A673 (cell line): ENCODE results near the gene UBXN11. TPM values are rescaled to one million over a fixed set of nuclear protein-coding genes. Genes with fewer than 3 reads are reported as not detected.

Experiments used
- BruUV-seq: library from RNA; stranded (reverse); fragments of 400-500 nt; replicated peaks from 2 replicates; lab custom pipeline; 2021; lab: Mats Ljungman, UMichigan
- CTCF ChIA-PET: fragments of 300-600 bp; sonication (Branson Sonifier 250); formaldehyde crosslinking; loops from one replicate; lab custom pipeline; 2022; ENCODE audit warnings: antibody characterized with exemption; lab: Charles Lee
- POLR2A ChIA-PET: fragments of 300-600 bp; sonication (Branson Sonifier 250); formaldehyde crosslinking; loops from one replicate; lab custom pipeline; 2022; ENCODE audit warnings: antibody characterized with exemption; ENCODE audit not compliant: low non-redundant PET; lab: Charles Lee
- DNase-seq: peaks from one replicate; pipeline ENCODE4 v3.0.0-alpha.2; 2015; ENCODE audit warnings: low spot score
- H3K27ac ChIP-seq: fragments of 200-600 bp; sonication (generic); 2 replicates; pipeline ENCODE4 v1.5.1; 2016; ENCODE audit warnings: mixed run types, low read depth, mild to moderate bottlenecking, mixed read lengths, antibody characterized with exemption, low read length; ENCODE audit not compliant: poor library complexity, severe bottlenecking
- H3K27me3 ChIP-seq: fragments of 200-600 bp; sonication (generic); replicated peaks from 2 replicates; pipeline ENCODE4 v1.6.1; 2017; ENCODE audit warnings: mixed run types, low read depth, mild to moderate bottlenecking, mixed read lengths, antibody characterized with exemption, low read length; ENCODE audit not compliant: insufficient read depth, poor library complexity
- H3K36me3 ChIP-seq: fragments of 200-600 bp; sonication (generic); 2 replicates; pipeline ENCODE4 v1.6.1; 2016; ENCODE audit warnings: mixed run types, mild to moderate bottlenecking, mixed read lengths, antibody characterized with exemption, low read length; ENCODE audit not compliant: insufficient read depth, poor library complexity, severe bottlenecking
- H3K4me1 ChIP-seq: fragments of 200-600 bp; sonication (generic); 2 replicates; pipeline ENCODE4 v1.6.1; 2017; ENCODE audit warnings: mixed run types, mild to moderate bottlenecking, mixed read lengths, antibody characterized with exemption, low read length; ENCODE audit not compliant: insufficient read depth, poor library complexity, severe bottlenecking
- H3K4me3 ChIP-seq: fragments of 200-600 bp; sonication (generic); 2 replicates; pipeline ENCODE4 v1.5.1; 2016; ENCODE audit warnings: low read depth, mixed run types, mild to moderate bottlenecking, mixed read lengths, low read length; ENCODE audit not compliant: poor library complexity, severe bottlenecking
- H3K9me3 ChIP-seq: fragments of 200-600 bp; sonication (generic); 2 replicates; pipeline ENCODE4 v1.6.1; 2016; ENCODE audit warnings: mixed run types, low read depth, mild to moderate bottlenecking, mixed read lengths, antibody characterized with exemption, low read length; ENCODE audit not compliant: poor library complexity, severe bottlenecking
- CTCF ChIP-seq: fragments of 300-800, 200-600 bp; sonication (generic); conservative IDR thresholded peaks from 2 replicates; pipeline ENCODE4 v1.5.1; 2017; ENCODE audit warnings: low read depth, mild to moderate bottlenecking, antibody characterized with exemption, low read length, moderate library complexity, mixed read lengths
- EZH2 ChIP-seq: fragments of 200-600 bp; sonication (generic); IDR thresholded peaks from 2 replicates; pipeline ENCODE4 v1.6.1; 2017; ENCODE audit warnings: borderline replicate concordance, low read depth, mild to moderate bottlenecking, mixed read lengths, antibody characterized with exemption, low read length; ENCODE audit not compliant: poor library complexity, severe bottlenecking
- intact Hi-C: fragments of 100-400 bp; cut with micrococcal nuclease; formaldehyde crosslinking; loops from one replicate; pipeline ENCODE4 v1.10.0; 2022; ENCODE audit not compliant: unreplicated experiment
- total RNA-seq: library from RNA; stranded (reverse); gene quantifications from 2 replicates; pipeline ENCODE4 v1.2.3, GENCODE V29; 2021

UBXN11 gene
- total RNA-seq, 1 experiment from 2014 or later, result 22.1 TPM

- no peak for DNase-seq
- POLR2A ChIA-PET, result no interaction called here
These were observed 45.3 kb upstream of the UBXN11 start for GRCh38 chr1:26351590-26352337.

GRCh38 chr1:26350701-26351589 is 44.5 kb upstream of the UBXN11 start:
- no peak overlapping the region for H3K27ac ChIP-seq
- H3K4me3 ChIP-seq, result no peak overlapping the region
- no peaks in the 10 kb centered on the region for H3K36me3 ChIP-seq
- TF ChIP-seq EZH2 (no peak), CTCF (no peak)
- H3K9me3 ChIP-seq, result no peaks in the 10 kb centered on the region
- CTCF ChIA-PET, result interaction anchor here (0.7 kb wide), 1 partner anchor 66 kb away, joined by 3 read pairs; no protein-coding TSS in a partner anchor
- intact Hi-C loops, result no loop called here
- no peak for DNase-seq
- H3K4me1 ChIP-seq, result no peaks in the 10 kb centered on the region
- H3K27me3 ChIP-seq, result no peaks in the 10 kb centered on the region
- BruUV-seq, result no TSS peak
- POLR2A ChIA-PET, result no interaction called here

More at GRCh38 chr1:26351590-26352337, 45.3 kb upstream of the UBXN11 start:
- no peaks in the 10 kb centered on the region for H3K36me3 ChIP-seq
- TF ChIP-seq EZH2, result no peak
- no peak for TF ChIP-seq CTCF
- intact Hi-C loops, result no loop called here
- no peak overlapping the region for H3K27ac ChIP-seq
- CTCF ChIA-PET, result no interaction called here
- no TSS peak for BruUV-seq
- H3K27me3 ChIP-seq, result no peaks in the 10 kb centered on the region
- no peaks in the 10 kb centered on the region for H3K9me3 ChIP-seq
- no peaks in the 10 kb centered on the region for H3K4me1 ChIP-seq
- no peak overlapping the region for H3K4me3 ChIP-seq

DNA sequence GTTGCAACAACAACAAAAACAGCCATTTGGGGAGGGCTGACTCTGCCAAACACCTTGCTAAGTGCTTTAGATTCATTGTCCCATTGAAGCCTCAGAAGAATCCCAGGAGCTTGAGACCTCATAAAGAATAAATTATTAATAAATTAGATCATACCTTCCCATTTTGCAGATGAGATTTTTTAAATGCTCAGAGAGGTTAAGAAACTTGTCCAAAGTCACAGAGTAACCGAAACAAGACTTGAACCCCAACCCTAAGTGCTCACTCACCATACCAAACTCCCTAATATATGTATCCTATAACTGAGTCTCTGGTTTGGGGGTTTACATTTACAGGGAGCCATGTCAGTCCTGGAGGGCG is 43.9 kb upstream of the UBXN11 start:
- intact Hi-C loops, result no loop called here
- no peak for DNase-seq
- BruUV-seq, result no TSS peak
- H3K36me3 ChIP-seq, result no peaks in the 10 kb centered on the region
- H3K9me3 ChIP-seq, result no peaks in the 10 kb centered on the region
- H3K4me3 ChIP-seq, result no peak overlapping the region
- H3K27ac ChIP-seq, result no peak overlapping the region
- POLR2A ChIA-PET, result no interaction called here
- TF ChIP-seq EZH2 (no peak), CTCF (no peak)
- CTCF ChIA-PET, result interaction anchor here (0.6 kb wide), 1 partner anchor 20 kb away, joined by 5 read pairs; no protein-coding TSS in a partner anchor
- no peaks in the 10 kb centered on the region for H3K4me1 ChIP-seq
- H3K27me3 ChIP-seq, result no peaks in the 10 kb centered on the region
